T-helper 2 cell treated with Interferon-gamma antibody and Interleukin-4, amounts not matched to agents 5 μg/mL and 100 μg/mL, for 36 hours (primary cell): ENCODE results near the gene SCN8A.

ENCODE experiments used
- DNase-seq: peaks from one replicate; pipeline ENCODE4 v3.0.0; 2021; ENCODE audit warnings: low spot score
- H3K27ac Mint-ChIP-seq: one replicate; pipeline ENCODE4 v1.8.0; 2021; ENCODE audit warnings: mild to moderate bottlenecking, mixed read lengths
- H3K27me3 Mint-ChIP-seq: one replicate; pipeline ENCODE4 v1.8.0; 2021; ENCODE audit warnings: low read depth, mixed read lengths
- H3K36me3 Mint-ChIP-seq: one replicate; pipeline ENCODE4 v1.8.0; 2021; ENCODE audit warnings: low read depth, mixed read lengths
- H3K4me1 Mint-ChIP-seq: one replicate; pipeline ENCODE4 v1.8.0; 2021; ENCODE audit warnings: low read depth, mixed read lengths
- H3K4me3 Mint-ChIP-seq: one replicate; pipeline ENCODE4 v1.8.0; 2022; ENCODE audit warnings: mild to moderate bottlenecking, moderate library complexity, mixed read lengths
- H3K9me3 Mint-ChIP-seq: one replicate; pipeline ENCODE4 v1.8.0; 2021; ENCODE audit warnings: mixed read lengths

Gene SCN8A

DNA sequence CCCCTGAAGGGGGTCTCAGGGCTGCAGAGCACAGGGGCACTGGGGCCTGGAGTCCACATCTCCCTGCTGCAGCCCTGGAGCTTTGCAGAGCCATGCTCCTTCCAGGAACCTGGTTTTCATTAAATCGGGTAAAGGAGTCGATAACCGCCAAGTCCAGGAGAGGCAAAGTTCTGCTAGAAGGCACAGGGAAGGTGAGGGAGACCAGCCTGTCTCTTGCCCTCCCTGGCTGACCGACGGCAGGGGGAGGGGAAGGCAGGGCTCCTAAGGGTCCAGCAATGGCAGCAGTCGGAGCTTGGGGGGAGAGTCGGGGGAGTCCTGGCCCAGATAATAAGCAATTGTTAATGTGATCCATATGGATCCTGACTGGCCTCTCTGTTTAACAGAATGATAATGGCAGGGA, 254.4 kb downstream of the SCN8A start:
- Mint-ChIP-seq H3K4me3 (no peak overlapping the region), H3K4me1 (no peaks in the 10 kb centered on the region), H3K27ac (no peak overlapping the region), H3K36me3 (no peaks in the 10 kb centered on the region), H3K9me3 (no peaks in the 10 kb centered on the region), H3K27me3 (peaks cover 49% of the 10 kb centered on the region)
- no peak for DNase-seq

DNA sequence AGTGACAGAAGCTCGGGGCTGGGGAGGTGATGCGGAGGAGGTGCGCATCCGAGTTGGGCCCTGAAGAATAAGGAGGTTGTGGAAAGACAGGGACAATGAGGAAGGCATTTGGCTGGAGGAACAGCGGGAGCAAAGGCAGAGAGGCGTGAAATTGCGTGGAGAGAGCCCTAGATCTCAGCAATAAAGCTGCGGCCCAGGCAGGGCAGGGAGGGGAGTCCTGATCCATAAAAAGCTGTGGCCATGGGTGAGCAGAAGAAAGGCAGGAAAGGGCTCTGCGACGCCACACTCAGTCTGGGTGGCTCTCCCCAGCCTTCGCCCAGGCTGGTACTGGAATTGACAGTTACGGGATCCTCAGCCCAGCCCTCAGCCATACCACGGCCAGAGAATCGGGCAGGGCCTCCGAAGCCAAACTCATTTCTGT, 255.2 kb downstream of the SCN8A start:
- no peak for DNase-seq
- H3K27me3 Mint-ChIP-seq = peaks cover 57% of the 10 kb centered on the region
- H3K4me3 Mint-ChIP-seq = peak overlapping the region; percentile 5
- no peaks in the 10 kb centered on the region for H3K9me3 Mint-ChIP-seq
- no peaks in the 10 kb centered on the region for H3K36me3 Mint-ChIP-seq
- no peak overlapping the region for H3K27ac Mint-ChIP-seq
- H3K4me1 Mint-ChIP-seq = peaks cover 2% of the 10 kb centered on the region

DNA sequence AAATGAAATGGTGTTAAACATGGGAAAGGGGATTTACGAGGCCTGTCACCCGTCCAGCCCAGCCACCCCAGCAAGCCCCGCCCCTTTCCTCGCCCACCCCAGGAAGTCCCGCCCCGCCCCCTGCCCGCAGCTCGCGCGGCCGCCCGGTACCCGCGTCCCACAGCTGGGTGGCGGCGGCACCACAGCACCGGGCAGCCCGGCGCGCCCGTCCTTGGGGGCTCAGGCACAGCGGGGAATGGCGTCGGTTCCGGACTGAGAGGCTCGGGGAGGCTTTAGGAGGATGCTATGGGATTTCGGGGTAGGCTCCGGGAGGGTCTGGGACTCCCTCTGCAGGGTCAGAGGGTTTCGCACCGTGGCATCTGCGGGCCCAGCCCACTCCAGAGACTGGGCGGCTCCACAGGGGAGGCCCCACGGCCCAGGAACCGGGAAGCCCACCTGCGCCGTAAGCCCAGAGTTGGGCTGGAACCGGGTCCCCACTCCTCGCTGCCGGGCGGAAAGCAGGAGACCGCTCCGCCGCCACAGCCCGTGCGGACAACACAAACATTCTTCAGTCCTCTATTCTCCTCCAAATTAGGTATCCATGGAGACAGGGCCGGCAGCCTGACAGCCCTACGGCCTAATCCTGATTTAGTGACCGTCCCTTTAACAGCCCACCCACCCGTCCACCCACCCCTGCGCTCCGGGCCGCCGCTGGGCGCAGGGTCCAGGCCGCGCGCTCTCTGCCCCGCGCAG, 256.0 kb downstream of the SCN8A start:
- Mint-ChIP-seq H3K27ac (no peak overlapping the region), H3K4me3 (peak overlapping the region; percentile 67), H3K36me3 (no peaks in the 10 kb centered on the region), H3K9me3 (no peaks in the 10 kb centered on the region), H3K4me1 (peaks cover 5% of the 10 kb centered on the region), H3K27me3 (peaks cover 60% of the 10 kb centered on the region)
- peak; percentile 6 for DNase-seq

DNA sequence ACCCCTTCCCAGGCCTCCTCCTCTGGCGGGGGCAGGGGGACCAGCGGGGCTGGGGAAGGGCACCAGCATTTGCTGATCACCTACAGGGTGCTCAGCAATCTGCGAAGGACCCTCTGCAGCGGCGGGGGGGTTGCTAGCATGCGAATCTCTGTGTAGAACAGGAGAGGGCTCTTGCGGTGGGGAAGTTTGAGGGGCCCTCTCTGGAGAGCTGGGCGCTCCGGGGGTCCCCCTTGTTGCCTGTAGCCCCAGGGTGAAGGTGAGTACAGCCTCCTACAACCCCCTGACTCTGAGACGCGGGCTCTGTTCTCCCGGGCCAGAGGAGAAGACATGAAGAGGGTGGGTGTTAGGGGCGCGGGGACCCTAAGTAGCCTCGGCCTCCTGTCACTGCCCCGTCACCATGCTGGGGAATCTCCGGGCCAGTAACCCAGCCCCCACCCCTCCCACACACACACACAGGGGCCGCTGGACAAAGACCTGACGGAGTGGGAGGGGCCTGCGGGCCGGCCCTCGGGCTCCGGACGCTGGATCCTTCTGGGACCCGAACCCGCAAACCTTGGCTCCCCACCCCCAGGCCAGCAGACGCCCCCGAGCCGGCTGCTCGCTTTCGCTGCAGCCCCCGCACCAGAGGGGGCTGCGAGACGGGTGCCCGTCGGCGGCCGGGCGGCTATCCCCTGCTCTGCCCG, 256.8 kb downstream of the SCN8A start:
- H3K4me1 Mint-ChIP-seq = peaks cover 5% of the 10 kb centered on the region
- peaks cover 67% of the 10 kb centered on the region for H3K27me3 Mint-ChIP-seq
- no peak overlapping the region for H3K4me3 Mint-ChIP-seq
- H3K36me3 Mint-ChIP-seq = no peaks in the 10 kb centered on the region
- no peaks in the 10 kb centered on the region for H3K9me3 Mint-ChIP-seq
- no peak for DNase-seq
- no peak overlapping the region for H3K27ac Mint-ChIP-seq

DNA sequence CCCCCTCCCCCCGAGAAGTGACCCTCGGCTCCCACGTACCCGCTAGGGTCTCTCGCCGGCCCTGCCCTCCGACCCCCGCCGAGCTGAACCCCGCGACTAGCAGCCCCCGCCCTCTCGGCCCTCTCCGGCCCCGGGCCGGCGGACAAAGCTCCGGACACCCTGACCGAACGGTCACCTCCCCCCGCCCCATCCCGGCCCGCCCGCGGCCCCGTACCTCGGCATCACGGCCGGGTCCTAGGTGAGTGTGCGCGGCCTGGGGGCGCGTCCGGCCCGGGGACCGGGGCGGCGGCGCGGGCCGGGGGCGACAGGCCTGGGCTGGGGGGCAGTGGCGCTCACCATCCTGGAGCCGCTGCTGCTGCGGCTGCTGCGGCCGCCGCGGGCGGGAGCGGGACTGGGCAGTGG, 257.3 kb downstream of the SCN8A start, which contains the start of gene FIGNL2:
Gene FIGNL2, minus strand, starts transcription at position 393 of the 402 bp plus-strand sequence. CDS start 26,305 bp downstream, outside the sequence.
- Mint-ChIP-seq H3K4me1 (peaks cover 5% of the 10 kb centered on the region), H3K9me3 (no peaks in the 10 kb centered on the region), H3K4me3 (no peak within 1 kb of the TSS), H3K27ac (no peak within 1 kb of the TSS), H3K36me3 (no peaks in the 10 kb centered on the region), H3K27me3 (peaks cover 70% of the 10 kb centered on the region)
- DNase-seq = no peak

DNA sequence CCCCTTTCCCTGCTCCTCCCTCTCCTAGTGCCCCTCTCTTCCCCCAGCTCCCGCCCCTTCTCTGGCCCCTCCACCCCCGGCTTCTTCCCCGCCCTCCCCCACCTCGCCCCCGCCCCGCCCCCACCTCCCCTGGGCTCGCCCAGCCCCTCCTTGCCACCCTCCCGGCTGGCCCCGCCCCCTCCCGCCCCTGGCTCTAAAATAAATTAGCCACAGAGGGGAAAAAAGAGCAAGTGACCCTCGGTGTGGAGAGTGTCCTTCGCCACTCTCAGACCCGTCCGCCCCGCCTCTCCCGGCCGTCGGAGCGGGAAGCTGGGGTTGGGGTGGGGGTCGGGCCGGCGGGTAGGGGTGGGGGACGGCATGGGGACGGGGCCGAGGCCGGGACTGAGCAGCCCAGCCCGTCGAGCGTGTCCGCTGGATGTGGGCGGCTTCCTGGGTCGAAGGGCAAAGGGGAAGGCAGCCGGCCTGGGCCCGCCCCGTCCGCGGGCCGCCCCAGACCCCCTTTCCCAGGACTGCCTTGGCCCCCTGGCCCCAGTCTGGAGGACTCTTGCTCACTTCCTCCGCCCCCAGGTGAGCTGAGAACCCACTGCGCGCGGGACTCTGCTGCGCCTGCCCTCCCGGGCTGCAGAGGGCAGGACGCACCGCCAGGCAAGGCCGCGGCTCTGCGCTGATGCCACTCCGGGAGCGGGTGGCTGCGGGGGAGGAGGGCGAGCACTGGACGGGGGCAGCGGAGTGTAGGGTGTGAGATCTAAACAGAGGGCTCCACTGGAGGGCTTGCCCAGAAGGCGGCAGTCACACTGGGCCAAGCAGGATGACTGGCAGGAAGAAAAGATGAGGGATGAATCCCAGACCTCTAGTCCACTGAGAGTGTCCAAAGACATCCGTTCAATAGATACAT, 258.1 kb downstream of the SCN8A start:
- DNase-seq = no peak
- Mint-ChIP-seq H3K4me1 (peaks cover 5% of the 10 kb centered on the region), H3K36me3 (no peaks in the 10 kb centered on the region), H3K27me3 (peaks cover 64% of the 10 kb centered on the region), H3K27ac (no peak overlapping the region), H3K4me3 (no peak overlapping the region), H3K9me3 (no peaks in the 10 kb centered on the region)

DNA sequence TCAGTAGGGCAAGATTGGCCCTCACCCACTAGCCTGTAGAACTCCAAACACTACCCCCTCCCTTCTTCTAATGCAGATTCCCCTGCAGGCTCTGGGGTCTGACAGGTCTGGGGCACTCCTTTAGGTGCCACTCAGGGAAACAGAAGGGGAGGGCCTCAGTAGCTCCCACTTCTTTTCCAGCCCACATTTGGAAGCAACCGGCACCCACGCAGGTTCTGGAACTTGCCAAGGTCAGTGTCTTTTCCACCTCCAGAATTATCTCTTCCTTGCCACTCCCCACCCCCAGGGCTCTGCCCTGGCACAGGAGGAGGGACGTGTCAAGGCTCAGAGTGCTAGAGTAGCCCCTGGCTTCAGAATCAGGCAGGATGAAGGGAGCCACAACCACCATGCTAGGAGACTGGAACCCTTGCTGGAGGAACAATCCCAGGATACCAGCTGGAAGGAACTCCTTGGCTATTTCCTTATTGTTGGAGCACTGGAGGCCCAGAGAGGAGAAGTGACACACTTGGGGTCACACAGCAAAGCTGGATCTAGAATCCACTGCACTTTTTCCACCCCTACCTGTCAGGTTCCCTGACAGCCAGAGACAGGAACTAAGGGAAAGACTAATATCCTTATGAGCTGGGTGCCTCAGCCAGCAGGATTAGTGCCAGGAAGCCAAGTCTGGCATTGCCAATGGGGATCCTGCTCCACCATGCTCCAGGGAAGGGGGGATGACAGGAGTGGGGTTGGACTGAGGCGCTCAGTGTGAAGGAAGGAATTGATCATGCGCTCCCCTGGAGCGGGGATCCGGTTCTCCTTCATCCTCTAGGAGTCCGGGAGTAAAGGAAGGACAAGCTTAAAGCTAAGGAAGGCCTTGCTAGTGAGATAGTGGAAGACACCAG, 259.3 kb downstream of the SCN8A start:
- no peak for DNase-seq
- Mint-ChIP-seq H3K4me1 (peaks cover 5% of the 10 kb centered on the region), H3K27ac (no peak overlapping the region), H3K36me3 (no peaks in the 10 kb centered on the region), H3K9me3 (no peaks in the 10 kb centered on the region), H3K27me3 (peaks cover 53% of the 10 kb centered on the region), H3K4me3 (no peak overlapping the region)

DNA sequence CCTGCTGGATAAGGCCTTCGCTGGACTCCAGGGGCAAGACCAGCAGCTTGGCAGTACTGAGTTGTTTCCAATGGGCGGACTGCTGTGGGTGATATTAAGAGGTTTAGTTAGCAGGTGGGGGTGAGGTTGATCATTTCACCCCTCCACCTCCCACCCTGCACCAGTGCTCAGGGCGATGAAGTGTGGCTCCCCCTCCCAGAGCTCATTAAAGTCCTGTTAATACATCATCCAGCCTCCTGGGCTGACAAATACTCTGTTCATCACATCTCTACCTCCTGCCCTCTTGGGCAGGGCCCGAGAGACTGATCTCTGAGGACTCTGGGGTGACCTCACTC, 259.9 kb downstream of the SCN8A start:
- Mint-ChIP-seq H3K4me1 (peaks cover 5% of the 10 kb centered on the region), H3K27ac (no peak overlapping the region), H3K27me3 (peaks cover 46% of the 10 kb centered on the region), H3K4me3 (no peak overlapping the region), H3K9me3 (no peaks in the 10 kb centered on the region), H3K36me3 (no peaks in the 10 kb centered on the region)
- no peak for DNase-seq

DNA sequence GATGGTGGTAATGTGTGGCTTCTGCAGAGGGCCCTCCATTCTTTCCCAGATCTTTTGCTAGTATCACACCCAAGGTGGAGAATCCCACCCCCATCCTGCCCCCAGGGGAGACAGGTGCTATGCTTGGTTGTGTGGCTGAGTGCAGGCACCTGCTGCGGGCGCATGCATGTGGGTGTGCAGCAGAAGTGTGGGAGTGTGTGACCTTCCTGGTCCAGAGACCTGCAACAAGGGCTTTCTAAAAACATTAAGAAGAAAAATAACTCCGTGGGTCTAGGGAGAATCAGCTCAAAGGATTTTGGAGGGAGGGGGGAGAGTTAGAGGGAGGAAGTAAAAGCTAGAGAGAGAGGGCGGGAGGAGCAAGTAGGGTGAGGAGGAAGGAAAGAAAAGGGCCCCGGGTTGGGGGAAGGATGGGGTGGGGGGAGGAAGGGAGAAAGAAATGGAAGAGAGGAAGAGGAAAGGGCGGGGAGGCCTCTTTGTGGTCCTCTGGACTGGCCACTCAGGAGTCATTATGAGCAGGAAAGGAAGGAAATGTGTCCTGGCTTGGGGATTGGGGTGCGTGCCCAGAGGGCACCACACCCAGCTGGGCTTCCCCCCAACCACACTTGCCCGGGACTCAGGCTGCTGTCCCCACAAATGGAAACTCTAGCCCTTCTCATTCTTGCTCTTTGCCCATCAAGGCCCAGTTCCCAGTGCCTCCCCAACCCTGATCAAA, 260.5 kb downstream of the SCN8A start:
- no peaks in the 10 kb centered on the region for H3K36me3 Mint-ChIP-seq
- peaks cover 40% of the 10 kb centered on the region for H3K27me3 Mint-ChIP-seq
- no peaks in the 10 kb centered on the region for H3K9me3 Mint-ChIP-seq
- H3K4me3 Mint-ChIP-seq = no peak overlapping the region
- DNase-seq = no peak
- H3K4me1 Mint-ChIP-seq = peaks cover 5% of the 10 kb centered on the region
- no peak overlapping the region for H3K27ac Mint-ChIP-seq

DNA sequence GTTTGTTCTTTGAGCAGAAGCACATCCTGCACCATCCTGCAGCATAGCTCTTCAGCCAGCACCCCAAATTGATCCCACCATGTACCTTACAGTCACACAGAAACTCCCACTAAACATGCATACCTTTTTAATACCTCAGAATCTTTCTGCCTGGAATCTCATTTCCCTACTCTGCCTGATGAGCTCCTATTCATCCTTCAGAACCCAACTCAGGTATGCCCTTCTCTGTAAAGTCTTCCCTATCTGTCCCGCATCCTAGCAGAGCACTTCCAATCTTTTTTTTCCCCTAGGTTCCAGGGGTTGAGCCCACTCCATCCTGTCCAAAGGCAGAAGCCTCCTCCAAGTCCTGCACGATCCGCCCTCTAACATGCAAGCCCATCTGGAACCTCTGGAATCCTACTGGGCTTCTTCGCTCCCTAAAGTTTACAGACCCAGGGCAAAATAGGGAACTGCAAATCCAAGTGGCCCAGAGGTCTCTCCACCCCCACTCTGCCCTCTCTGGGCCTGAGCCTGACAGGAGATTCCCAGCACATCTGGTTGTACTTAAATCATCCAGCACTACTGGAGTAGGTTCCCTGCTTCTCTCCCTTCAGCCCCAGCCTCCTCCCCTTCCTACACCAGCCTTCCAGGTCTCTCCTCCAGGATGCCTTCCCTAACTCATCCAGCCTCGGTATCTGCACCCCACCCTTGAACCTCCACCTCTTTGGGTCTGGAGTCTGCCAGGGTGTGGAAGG, 261.5 kb downstream of the SCN8A start:
- Mint-ChIP-seq H3K9me3 (no peaks in the 10 kb centered on the region), H3K27me3 (peaks cover 40% of the 10 kb centered on the region), H3K4me1 (peaks cover 5% of the 10 kb centered on the region), H3K36me3 (no peaks in the 10 kb centered on the region), H3K4me3 (no peak overlapping the region), H3K27ac (no peak overlapping the region)
- no peak for DNase-seq

DNA sequence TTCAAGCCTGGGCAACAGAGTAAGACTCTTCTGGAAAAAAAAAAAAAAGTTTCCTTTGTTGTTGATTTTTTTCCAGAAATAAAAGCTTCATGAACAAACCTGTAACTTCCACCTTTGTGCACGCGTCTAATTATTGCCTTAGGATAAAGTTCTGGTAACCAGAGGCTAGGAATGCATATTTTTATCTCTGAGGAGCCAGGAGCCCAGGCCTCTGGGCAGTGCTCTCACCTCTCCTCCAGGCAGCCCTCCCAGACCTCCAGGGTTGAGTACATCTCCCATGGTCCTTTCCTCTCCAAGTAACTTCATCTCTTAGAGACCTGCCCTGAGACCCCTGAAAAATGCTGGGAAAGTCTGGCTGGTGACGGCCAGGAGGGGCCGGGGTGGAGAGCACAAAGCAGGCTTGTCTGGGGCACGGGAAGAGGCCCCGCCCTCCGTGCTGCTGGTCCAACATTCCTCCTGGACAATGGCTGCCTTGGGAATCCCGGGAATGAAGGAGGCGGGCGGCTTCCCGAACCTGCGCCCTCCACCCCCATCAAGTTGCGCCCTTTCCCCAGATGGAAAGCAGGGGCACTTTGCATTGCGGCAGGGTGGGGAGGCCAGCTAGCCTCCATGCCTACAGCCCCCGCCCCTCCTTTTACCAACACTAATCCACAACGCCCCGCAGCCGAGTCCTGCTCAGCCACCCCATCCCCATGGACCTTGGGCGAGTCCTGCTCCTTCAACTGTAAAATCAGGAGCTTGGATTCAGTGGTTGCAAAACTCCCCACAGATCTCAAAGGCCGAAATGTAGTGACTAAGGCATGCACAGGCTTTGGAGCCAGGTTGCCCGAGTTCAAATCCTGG, 264.8 kb downstream of the SCN8A start:
- Mint-ChIP-seq H3K36me3 (no peaks in the 10 kb centered on the region), H3K4me3 (no peak overlapping the region), H3K9me3 (no peaks in the 10 kb centered on the region), H3K27me3 (peaks cover 23% of the 10 kb centered on the region), H3K27ac (no peak overlapping the region), H3K4me1 (peaks cover 5% of the 10 kb centered on the region)
- no peak for DNase-seq

DNA sequence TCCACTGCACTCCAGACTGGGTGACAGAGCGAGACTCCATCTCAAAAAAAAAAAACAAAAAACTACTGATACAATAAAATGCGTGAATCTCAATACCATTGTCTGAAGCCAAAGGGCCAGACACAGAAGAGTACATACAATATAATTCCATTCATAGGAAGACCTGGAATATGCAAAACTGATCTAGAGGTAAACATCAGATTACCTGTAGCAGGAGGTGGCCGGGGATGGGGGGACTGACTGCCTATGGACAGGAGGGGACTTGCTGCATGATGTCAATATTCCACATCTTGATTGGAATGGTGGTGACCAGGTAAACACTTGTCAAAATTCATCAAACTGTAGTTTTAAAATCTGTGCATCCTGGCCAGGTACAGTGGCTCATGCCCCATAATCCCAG, 270.0 kb downstream of the SCN8A start:
- no peaks in the 10 kb centered on the region for H3K9me3 Mint-ChIP-seq
- DNase-seq = no peak
- H3K4me3 Mint-ChIP-seq = no peak overlapping the region
- H3K27ac Mint-ChIP-seq = no peak overlapping the region
- H3K36me3 Mint-ChIP-seq = no peaks in the 10 kb centered on the region
- no peaks in the 10 kb centered on the region for H3K4me1 Mint-ChIP-seq
- peaks cover 40% of the 10 kb centered on the region for H3K27me3 Mint-ChIP-seq
